HG03045 (cell line): ENCODE measurements around the gene SRSF9.

Source experiments
- ATAC-seq: cut with Tn5 transposase; IDR thresholded peaks from one replicate; pipeline ENCODE4 v1.9.1; 2021; ENCODE audit warnings: mild to moderate bottlenecking, moderate library complexity; ENCODE audit not compliant: unreplicated experiment

SRSF9 gene

GRCh38 chr12:120483621-120484020 lies 14.1 kb upstream of the SRSF9 start:
- ATAC-seq, result no peak

GRCh38 chr12:120481022-120481767 lies 11.6 kb upstream of the SRSF9 start:
- ATAC-seq, result no peak

GRCh38 chr12:120480211-120480610 lies 10.7 kb upstream of the SRSF9 start:
- ATAC-seq, result no peak

- ATAC-seq, result no peak
Measured at GRCh38 chr12:120479458-120479857, 9.9 kb upstream of the SRSF9 start.

GRCh38 chr12:120475643-120476042 lies 6.1 kb upstream of the SRSF9 start:
- ATAC-seq, result no peak

GRCh38 chr12:120474616-120474960 lies 5.0 kb upstream of the SRSF9 start:
- no peak for ATAC-seq

GRCh38 chr12:120473807-120474615 lies 4.5 kb upstream of the SRSF9 start:
- no peak for ATAC-seq

GRCh38 chr12:120472521-120472920 lies 3.0 kb upstream of the SRSF9 start:
- no peak for ATAC-seq

- no peak for ATAC-seq
Measured at GRCh38 chr12:120470150-120470784, 719 bp upstream of the SRSF9 start.

GRCh38 chr12:120468821-120469449 lies 613 bp downstream of the SRSF9 start:
- ATAC-seq, result peak; percentile 27

- ATAC-seq, result no peak
Measured at GRCh38 chr12:120468325-120468820, 1.2 kb downstream of the SRSF9 start.

GRCh38 chr12:120467439-120467838 lies 2.1 kb downstream of the SRSF9 start:
- no peak for ATAC-seq

GRCh38 chr12:120466560-120467315 lies 2.8 kb downstream of the SRSF9 start:
- no peak for ATAC-seq

- ATAC-seq, result no peak
Measured at GRCh38 chr12:120465756-120466155, 3.8 kb downstream of the SRSF9 start.

- ATAC-seq, result no peak
Measured at GRCh38 chr12:120463712-120464111, 5.8 kb downstream of the SRSF9 start.

- ATAC-seq, result no peak
Measured at GRCh38 chr12:120462099-120462640, 7.4 kb downstream of the SRSF9 start.

GRCh38 chr12:120460157-120460556 lies 9.4 kb downstream of the SRSF9 start:
- no peak for ATAC-seq

- ATAC-seq, result no peak
Measured at GRCh38 chr12:120457133-120457532, 12.4 kb downstream of the SRSF9 start.

- ATAC-seq, result no peak
Measured at GRCh38 chr12:120455302-120455701, 14.2 kb downstream of the SRSF9 start.

- no peak for ATAC-seq
Measured at GRCh38 chr12:120453977-120454376, 15.6 kb downstream of the SRSF9 start.
